ENCODE results near the gene TM9SF4. TPM values are rescaled to one million over a fixed set of nuclear protein-coding genes. Genes with fewer than 3 reads are reported as not detected.
"Not testable (repeated sequence)": the region's sequence is repeated elsewhere in the genome, so short reads cannot be mapped to it uniquely, and the experiment has no call there.

Gene TM9SF4
- polyA plus RNA-seq, 6 donors from 2014 or later = 28.4 to 44.0 (median 31.6) TPM

DNA sequence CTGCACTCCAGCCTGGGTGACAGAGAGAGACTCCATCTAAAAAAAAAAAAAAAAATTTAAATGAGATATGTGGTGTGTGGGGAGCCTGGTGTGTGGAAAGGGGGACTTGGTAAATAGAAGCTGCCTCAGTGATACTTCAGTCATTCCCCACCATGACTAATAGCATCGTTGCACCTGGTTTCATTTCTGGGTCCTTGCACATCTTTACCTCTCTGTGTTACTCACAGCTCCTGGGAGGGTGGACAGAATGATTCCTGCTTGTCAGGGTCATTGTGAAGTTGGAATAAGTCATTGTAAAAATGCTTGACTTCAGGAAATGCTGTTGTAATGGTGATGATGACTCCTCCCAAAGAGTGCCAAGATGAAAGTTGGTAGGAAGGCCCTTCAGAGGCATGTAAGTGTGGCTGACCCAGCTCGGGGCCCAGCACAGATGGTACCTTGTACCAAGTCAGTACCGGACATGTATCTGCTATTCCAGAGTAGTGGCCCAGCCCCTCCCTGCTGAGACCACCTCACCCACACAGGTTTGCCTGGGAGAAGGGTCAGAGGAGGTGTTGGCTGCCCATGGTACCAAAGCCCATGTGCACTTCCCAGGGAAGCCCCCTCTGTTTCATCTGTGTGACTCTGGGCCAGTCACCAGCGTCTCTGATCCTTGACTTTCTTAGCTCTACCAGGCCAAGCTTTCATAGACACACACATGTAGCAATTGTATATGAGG is 49.6 kb downstream of the TM9SF4 start:
- no peak for ATAC-seq (ENCODE audit: low read depth in 2 of 2)
- H3K9me3 Mint-ChIP-seq = no peaks in the 10 kb centered on the region
- H3K27ac Mint-ChIP-seq = no peak overlapping the region
- peaks cover 22 to 26% of the 10 kb centered on the region in 2 donors for H3K36me3 Mint-ChIP-seq
- H3K4me1 Mint-ChIP-seq = peaks cover 0 to 6% (median 2%) of the 10 kb centered on the region in 3 donors
- no peak for DNase-seq
- H3K27me3 Mint-ChIP-seq = no peaks in the 10 kb centered on the region
- H3K4me3 Mint-ChIP-seq = peak overlapping the region in 1 of 8 donors; percentile 61

DNA sequence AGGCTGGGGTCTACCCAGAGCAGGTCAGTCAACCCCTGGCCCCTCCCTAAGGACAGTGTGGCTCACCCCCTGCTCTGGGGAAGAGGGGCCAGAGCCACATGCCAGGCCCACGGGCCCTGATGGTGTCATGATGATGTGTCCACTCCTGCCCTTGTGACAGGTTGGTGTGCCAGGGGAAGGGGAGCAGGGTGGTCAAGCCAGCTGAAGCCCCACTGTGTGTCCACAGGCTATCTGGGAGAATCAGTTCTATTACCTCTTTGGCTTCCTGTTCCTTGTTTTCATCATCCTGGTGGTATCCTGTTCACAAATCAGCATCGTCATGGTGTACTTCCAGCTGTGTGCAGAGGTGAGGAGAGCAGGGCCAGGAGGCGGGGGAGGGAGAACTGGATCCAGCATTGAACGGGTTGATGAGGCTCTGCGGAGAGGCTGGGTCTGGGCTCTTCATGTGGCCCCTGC is 50.3 kb downstream of the TM9SF4 start:
- no peak overlapping the region for H3K4me3 Mint-ChIP-seq
- no peaks in the 10 kb centered on the region for H3K9me3 Mint-ChIP-seq
- H3K27ac Mint-ChIP-seq = peak overlapping the region in 1 of 6 donors; percentile 42
- H3K36me3 Mint-ChIP-seq = peaks cover 22 to 27% of the 10 kb centered on the region in 2 donors
- ATAC-seq (ENCODE audit: low read depth in 2 of 2) (no peak), DNase-seq (no peak)
- H3K4me1 Mint-ChIP-seq = peaks cover 0 to 6% (median 2%) of the 10 kb centered on the region in 3 donors
- no peaks in the 10 kb centered on the region for H3K27me3 Mint-ChIP-seq

DNA sequence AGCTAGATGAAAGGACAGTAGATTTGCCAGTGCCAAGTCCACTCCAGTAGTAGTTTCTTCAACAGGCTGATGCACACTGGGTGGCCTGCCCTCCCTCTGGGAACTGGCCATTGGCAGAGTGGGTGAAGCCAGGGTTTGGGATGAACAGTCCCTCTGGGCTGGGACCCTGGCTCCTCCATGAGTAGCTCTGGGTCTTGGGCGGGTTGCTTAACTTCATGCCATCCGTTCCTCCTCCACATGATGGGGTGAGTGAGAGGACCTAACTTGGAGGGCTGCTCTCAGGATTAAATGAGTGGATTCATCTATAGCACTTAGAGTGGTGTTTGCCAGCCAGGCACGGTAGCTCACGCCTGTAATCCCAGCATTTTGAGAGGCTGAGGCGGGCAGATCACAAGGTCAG is 50.8 kb downstream of the TM9SF4 start:
- Mint-ChIP-seq H3K4me1 (peaks cover 0 to 2% (median 0%) of the 10 kb centered on the region in 3 donors), H3K4me3 (no peak overlapping the region), H3K36me3 (peaks cover 22 to 33% of the 10 kb centered on the region in 2 donors), H3K27me3 (no peaks in the 10 kb centered on the region), H3K9me3 (no peaks in the 10 kb centered on the region), H3K27ac (no peak overlapping the region)
- ATAC-seq (ENCODE audit: low read depth in 2 of 2) (no peak), DNase-seq (no peak)

DNA sequence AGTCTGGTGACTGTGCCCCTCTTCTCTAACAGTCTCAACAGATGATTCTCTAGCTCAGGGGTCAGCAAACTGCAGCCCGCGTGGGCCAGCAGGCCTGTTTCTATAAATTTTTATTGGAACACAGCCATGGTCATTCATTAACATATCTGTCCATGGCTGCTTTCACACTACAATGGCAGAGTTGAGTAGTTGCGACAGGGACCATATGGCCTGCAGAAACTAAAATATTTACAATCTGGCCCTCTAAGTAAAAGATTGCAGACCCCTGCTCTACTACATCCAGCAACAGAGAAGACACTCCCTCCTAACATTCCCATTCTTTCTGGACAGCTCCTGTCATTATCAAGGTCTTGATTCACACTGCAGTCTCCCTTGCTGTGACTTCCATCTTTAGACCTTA is 52.8 kb downstream of the TM9SF4 start:
- peak overlapping the region in 3 of 6 donors; percentile 8 to 38 (median 23) for H3K27ac Mint-ChIP-seq
- H3K4me3 Mint-ChIP-seq = no peak overlapping the region
- no peaks in the 10 kb centered on the region for H3K9me3 Mint-ChIP-seq
- H3K36me3 Mint-ChIP-seq = peaks cover 22 to 50% of the 10 kb centered on the region in 2 donors
- H3K4me1 Mint-ChIP-seq = no peaks in the 10 kb centered on the region
- DNase-seq (no peak), ATAC-seq (ENCODE audit: low read depth in 2 of 2) (no peak)
- H3K27me3 Mint-ChIP-seq = no peaks in the 10 kb centered on the region

DNA sequence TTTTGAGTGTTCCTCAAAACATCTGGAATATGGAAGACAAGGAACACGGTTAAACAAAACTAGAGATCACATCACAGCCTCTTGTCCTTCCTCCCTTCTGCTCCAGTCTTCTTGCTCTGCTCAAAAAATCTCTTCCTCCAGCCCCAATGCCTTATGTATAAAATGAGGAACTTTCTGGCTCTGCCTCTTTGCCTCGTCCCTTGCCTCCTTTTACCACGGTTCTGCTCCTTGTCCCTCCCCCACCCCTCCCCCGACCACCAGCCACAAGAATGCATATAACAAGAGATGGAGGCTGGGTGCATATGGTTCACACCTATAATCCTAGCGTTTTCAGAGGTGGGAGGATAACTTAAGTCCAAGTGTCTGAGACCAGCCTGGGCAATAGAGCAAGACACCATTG is 54.4 kb downstream of the TM9SF4 start:
- no peak for DNase-seq
- no peaks in the 10 kb centered on the region for H3K4me1 Mint-ChIP-seq
- no peak for ATAC-seq (ENCODE audit: low read depth in 2 of 2)
- H3K27me3 Mint-ChIP-seq = no peaks in the 10 kb centered on the region
- peaks cover 22 to 50% of the 10 kb centered on the region in 2 donors for H3K36me3 Mint-ChIP-seq
- no peaks in the 10 kb centered on the region for H3K9me3 Mint-ChIP-seq
- H3K4me3 Mint-ChIP-seq = no peak overlapping the region
- peak overlapping the region in 2 of 6 donors; percentile 24 to 47 for H3K27ac Mint-ChIP-seq

DNA sequence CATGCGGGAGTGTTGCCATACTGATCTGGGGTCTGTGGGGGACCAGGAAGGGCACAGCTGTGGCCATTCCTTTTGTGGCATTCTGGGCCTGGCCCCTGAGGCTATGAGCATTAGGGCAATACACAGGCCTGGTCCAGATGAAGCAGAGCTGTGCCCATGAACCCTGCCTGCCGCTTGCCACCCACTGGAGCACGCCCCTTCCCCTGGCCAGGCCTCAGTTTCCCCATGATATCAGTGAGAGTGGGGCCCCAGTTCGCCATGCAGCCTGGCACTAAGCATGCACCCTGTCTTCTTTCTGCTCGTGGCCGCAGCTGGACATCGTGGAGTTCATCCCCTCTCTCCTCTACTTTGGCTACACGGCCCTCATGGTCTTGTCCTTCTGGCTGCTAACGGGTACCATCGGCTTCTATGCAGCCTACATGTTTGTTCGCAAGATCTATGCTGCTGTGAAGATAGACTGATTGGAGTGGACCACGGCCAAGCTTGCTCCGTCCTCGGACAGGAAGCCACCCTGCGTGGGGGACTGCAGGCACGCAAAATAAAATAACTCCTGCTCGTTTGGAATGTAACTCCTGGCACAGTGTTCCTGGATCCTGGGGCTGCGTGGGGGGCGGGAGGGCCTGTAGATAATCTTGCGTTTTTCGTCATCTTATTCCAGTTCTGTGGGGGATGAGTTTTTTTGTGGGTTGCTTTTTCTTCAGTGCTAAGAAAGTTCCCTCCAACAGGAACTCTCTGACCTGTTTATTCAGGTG is 55.6 kb downstream of the TM9SF4 start:
- H3K27me3 Mint-ChIP-seq = no peaks in the 10 kb centered on the region
- peaks cover 22 to 50% of the 10 kb centered on the region in 2 donors for H3K36me3 Mint-ChIP-seq
- ATAC-seq (ENCODE audit: low read depth in 2 of 2) = no peak
- H3K9me3 Mint-ChIP-seq = no peaks in the 10 kb centered on the region
- no peak overlapping the region for H3K4me3 Mint-ChIP-seq
- DNase-seq = no peak
- H3K4me1 Mint-ChIP-seq = no peaks in the 10 kb centered on the region
- no peak overlapping the region for H3K27ac Mint-ChIP-seq

DNA sequence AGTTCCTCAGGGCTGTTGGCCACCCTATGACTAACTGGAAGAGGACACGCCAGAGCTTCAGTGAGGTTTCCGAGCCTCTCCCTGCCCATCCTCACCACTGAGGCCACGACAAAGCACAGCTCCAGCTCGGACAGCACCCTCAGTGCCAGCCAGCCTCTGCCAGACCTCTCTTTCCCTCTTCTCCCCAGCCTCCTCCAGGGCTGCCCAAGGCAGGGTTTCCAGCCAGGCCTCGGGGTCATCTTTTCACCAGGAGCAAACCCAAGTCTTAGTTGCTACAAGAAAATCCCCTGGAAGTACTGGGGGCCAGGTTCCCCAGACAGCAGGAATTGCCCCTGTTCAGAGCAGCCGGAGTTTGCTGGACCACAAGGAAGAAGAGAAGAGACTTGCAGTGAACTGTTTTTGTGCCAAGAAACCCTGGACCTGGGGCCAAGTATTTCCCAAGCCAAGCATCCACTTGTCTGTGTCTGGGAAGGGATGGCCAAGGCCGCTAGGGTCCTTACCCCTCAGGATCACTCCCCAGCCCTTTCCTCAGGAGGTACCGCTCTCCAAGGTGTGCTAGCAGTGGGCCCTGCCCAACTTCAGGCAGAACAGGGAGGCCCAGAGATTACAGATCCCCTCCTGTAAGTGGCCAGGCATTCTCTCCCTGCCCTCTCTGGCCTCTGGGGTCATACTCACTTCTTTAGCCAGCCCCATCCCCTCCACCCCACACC is 56.5 kb downstream of the TM9SF4 start:
- DNase-seq = no peak
- Mint-ChIP-seq H3K27ac (peak overlapping the region in 1 of 6 donors; percentile 57), H3K36me3 (peaks cover 22 to 50% of the 10 kb centered on the region in 2 donors), H3K27me3 (no peaks in the 10 kb centered on the region), H3K9me3 (no peaks in the 10 kb centered on the region), H3K4me1 (no peaks in the 10 kb centered on the region), H3K4me3 (no peak overlapping the region)
- no peak for ATAC-seq (ENCODE audit: low read depth in 2 of 2)

DNA sequence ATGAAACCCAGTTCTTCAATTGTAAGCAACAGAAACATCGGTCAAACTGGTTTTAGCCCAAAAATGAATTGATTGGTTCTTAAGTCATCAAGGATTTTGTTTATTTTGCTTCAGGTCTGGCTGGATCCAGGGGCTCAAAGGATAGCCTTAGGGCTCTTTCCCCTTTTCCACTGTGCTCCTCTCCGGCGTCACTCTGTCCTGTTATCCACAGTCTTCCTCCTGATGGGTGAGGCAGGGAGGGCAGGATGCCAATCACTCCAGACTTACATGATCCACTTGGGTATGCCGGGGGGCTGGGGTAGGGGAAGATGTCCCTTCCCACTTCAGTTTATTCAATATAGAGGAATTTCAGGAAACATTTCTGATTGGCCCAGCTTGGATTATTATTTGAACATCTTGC is 58.0 kb downstream of the TM9SF4 start:
- no peaks in the 10 kb centered on the region for H3K9me3 Mint-ChIP-seq
- H3K4me1 Mint-ChIP-seq = no peaks in the 10 kb centered on the region
- ATAC-seq (ENCODE audit: low read depth in 2 of 2) (no peak), DNase-seq (no peak)
- no peaks in the 10 kb centered on the region for H3K27me3 Mint-ChIP-seq
- peak overlapping the region in 1 of 6 donors; percentile 35 for H3K27ac Mint-ChIP-seq
- H3K4me3 Mint-ChIP-seq = no peak overlapping the region
- peaks cover 7 to 35% of the 10 kb centered on the region in 2 donors for H3K36me3 Mint-ChIP-seq

DNA sequence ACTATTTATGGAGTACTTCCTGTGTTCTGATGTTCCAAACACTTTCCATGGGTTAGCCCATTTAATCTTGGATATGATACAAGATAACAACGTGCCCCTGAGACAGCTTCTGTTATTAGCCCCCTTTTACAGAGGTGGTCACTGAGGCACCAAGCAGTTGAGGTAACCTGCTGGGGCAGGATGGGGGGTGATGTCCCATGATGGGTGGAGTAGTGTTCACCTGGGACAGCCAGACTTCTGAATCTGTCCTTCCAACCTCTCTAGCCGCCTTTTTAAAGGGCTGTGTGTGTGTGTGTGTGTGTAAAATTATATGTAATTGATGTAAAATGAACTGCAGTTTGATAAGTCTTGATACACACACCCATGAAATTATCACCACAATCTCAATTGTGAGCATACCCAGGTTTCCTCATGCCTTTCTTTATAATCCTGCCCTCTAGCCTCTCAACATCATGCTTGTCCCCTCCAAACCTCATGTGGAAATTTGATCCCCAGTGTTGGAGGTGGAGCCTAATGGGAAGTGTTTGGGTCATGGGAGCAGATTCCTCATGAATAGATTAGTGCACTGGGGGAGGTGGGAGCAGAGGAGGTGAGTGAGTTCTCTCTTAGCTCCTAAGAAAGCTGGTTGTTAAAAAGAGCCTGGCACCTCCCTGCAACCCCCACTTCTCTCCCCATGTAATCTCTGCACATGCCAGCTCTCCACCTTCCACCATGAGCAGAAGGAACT is 58.8 kb downstream of the TM9SF4 start:
- Mint-ChIP-seq H3K27ac (peak overlapping the region in 1 of 6 donors; percentile 88), H3K4me3 (no peak overlapping the region), H3K27me3 (no peaks in the 10 kb centered on the region), H3K4me1 (no peaks in the 10 kb centered on the region), H3K36me3 (peaks cover 4 to 31% of the 10 kb centered on the region in 2 donors), H3K9me3 (no peaks in the 10 kb centered on the region)
- ATAC-seq (ENCODE audit: low read depth in 2 of 2) (no peak), DNase-seq (no peak)

DNA sequence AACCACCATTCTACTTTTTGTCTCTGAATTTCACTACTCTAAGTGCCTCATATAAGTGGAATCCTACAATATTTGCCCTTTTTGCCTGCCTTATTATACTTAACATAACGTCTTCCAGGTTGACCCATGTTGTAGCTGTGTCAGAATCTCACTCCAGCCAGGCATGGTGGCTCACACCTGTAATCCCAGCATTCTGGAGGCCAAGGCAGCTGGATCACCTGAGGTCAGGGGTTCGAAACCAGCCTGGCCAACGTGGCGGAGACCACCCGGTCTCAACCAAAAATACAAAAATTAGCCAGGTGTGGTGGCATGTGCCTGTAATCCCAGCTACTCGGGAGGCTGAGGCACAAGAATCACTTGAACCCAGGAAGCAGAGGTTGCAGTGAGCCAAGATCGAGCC is 68.2 kb downstream of the TM9SF4 start:
- H3K36me3 Mint-ChIP-seq; H3K4me1 Mint-ChIP-seq; H3K9me3 Mint-ChIP-seq; DNase-seq; H3K4me3 Mint-ChIP-seq; ATAC-seq (ENCODE audit: low read depth in 2 of 2); H3K27me3 Mint-ChIP-seq; H3K27ac Mint-ChIP-seq: not testable (repeated sequence)

DNA sequence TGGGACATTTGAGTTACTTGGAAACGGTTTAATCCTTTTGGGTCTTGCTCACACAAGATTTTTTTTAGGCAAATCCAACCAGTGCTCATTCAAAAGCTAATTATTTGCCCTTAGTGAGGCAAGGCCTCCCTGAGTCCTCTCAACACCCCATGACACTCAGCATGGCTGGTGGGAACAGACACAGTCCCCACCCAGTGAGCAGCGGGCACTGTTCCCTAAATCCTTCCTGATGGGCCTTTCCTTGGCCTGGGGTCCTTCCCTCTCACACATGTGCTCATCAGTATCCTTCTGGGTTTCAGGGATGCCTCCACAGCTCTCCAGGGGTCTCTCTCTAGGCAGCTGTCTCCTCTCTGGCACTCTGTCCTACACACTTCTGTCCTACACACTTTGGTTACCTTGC is 70.0 kb downstream of the TM9SF4 start:
- no peaks in the 10 kb centered on the region for H3K27me3 Mint-ChIP-seq
- H3K36me3 Mint-ChIP-seq = peaks cover 0 to 4% of the 10 kb centered on the region in 2 donors
- H3K9me3 Mint-ChIP-seq = no peaks in the 10 kb centered on the region
- H3K27ac Mint-ChIP-seq = peak overlapping the region in 1 of 6 donors; percentile 44
- no peak overlapping the region for H3K4me3 Mint-ChIP-seq
- DNase-seq (no peak), ATAC-seq (ENCODE audit: low read depth in 2 of 2) (no peak)
- peaks cover 0 to 4% (median 0%) of the 10 kb centered on the region in 3 donors for H3K4me1 Mint-ChIP-seq

DNA sequence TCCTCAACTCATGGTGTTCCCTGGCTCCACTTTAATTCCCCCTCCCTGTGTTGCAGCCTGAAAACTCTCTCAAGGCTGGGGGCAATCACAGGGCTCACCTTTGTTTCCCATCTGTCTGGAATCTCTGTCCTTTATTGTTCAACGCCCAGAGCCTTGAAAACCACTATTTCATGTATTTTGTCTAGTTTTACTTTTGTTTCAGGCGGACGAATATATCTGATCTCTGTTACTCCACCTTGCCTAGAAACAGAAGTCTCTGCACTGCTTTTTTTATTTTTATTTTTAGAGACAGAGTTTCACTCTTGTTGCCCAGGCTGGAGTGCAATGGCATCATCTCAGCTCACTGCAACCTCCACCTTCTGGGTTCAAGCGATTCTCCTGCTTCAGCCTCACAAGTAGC is 70.4 kb downstream of the TM9SF4 start:
- Mint-ChIP-seq H3K27ac (peak overlapping the region in 1 of 6 donors; percentile 44), H3K27me3 (no peaks in the 10 kb centered on the region), H3K4me1 (peaks cover 0 to 4% (median 0%) of the 10 kb centered on the region in 3 donors), H3K4me3 (no peak overlapping the region), H3K36me3 (peaks cover 0 to 4% of the 10 kb centered on the region in 2 donors), H3K9me3 (no peaks in the 10 kb centered on the region)
- ATAC-seq (ENCODE audit: low read depth in 2 of 2) (no peak), DNase-seq (no peak)

DNA sequence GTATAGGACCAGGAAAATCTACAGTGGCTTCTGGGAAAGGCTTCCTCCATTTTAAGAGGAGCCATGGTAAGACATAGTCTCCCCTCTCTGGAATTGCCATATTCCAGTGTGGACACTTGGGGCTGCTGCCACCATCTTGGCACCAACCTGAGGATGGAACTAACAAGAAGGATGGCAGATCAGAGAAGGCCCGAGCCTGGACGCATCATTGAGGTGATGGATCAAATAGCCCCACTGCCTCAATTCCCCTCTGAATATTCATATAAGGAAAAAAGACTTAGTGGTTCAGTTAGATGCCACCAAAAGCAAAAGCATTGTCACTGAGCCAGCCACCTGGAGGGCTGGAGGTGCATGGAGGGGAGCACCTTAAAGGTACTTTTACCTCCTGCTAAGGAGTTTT is 72.1 kb downstream of the TM9SF4 start:
- peaks cover 0 to 2% (median 0%) of the 10 kb centered on the region in 7 donors for H3K9me3 Mint-ChIP-seq
- ATAC-seq (ENCODE audit: low read depth in 2 of 2) = no peak

More for the DNA sequence above, 72.1 kb downstream of the TM9SF4 start:
- H3K27me3 Mint-ChIP-seq = peaks cover 0 to 6% (median 0%) of the 10 kb centered on the region in 3 donors
- H3K36me3 Mint-ChIP-seq = peaks cover 0 to 4% of the 10 kb centered on the region in 2 donors
- H3K27ac Mint-ChIP-seq = no peak overlapping the region
- DNase-seq = no peak
- H3K4me3 Mint-ChIP-seq = no peak overlapping the region
- H3K4me1 Mint-ChIP-seq = peaks cover 0 to 4% (median 0%) of the 10 kb centered on the region in 3 donors
